GM18861 (cell line): ENCODE results near the gene CRLF2.
"Not testable (repeated sequence)": the region's sequence is repeated elsewhere in the genome, so short reads cannot be mapped to it uniquely, and the experiment has no call there.

Source experiments
- ATAC-seq: cut with Tn5 transposase; IDR thresholded peaks from one replicate; pipeline ENCODE4 v1.9.1; 2021; ENCODE audit not compliant: unreplicated experiment

The CRLF2 gene

DNA sequence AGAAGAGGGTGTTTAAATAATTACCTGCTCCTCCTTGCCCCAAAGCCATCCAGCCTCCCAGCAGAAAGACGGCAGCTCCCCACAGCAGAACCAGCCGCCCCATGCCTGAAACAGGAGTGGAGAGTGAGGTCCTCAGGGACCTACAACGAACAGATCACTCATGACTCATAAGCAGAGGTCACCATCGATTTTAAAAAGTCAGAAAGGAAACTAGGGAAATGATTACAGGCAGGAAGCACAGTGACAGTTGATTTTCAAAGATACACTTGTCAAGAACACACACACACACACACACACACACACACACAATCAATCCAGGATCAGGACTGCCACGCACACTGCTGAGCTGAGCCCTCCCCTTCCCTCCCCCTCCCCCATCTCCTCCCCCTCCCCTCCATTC lies at the start of gene CRLF2:
Gene CRLF2, minus strand, starts transcription at position 118 of the 400 bp plus-strand sequence. Its CDS starts 15 bp downstream, at position 103.
- ATAC-seq: peak; percentile 85

DNA sequence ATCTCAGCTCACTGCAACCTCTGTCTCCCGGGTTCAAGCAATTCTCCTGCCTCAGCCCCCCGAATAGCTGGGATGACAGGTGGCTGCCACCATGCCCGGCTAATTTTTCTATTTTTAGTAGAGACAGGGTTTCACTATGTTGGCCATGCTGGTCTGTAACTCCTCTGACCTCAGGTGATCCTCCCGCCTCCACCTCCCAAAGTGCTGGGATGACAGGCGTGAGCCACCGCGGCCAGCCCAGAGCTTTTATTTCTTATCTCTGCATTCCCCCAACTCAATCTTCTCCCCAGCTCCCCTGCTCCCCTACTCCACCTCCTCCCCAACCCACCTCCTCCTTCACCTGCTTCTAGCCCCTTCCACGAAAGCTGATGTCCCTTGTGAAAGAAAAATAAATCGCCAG lies 49.3 kb upstream of the CRLF2 start:
- ATAC-seq: not testable (repeated sequence)

- no peak for ATAC-seq
These were observed 48.8 kb upstream of the CRLF2 start for GRCh38 chrX:1261285-1261684.

- no peak for ATAC-seq
These were observed 40.4 kb upstream of the CRLF2 start for GRCh38 chrX:1252861-1253260.

GRCh38 chrX:1249101-1249887 lies 36.8 kb upstream of the CRLF2 start:
- no peak for ATAC-seq

DNA sequence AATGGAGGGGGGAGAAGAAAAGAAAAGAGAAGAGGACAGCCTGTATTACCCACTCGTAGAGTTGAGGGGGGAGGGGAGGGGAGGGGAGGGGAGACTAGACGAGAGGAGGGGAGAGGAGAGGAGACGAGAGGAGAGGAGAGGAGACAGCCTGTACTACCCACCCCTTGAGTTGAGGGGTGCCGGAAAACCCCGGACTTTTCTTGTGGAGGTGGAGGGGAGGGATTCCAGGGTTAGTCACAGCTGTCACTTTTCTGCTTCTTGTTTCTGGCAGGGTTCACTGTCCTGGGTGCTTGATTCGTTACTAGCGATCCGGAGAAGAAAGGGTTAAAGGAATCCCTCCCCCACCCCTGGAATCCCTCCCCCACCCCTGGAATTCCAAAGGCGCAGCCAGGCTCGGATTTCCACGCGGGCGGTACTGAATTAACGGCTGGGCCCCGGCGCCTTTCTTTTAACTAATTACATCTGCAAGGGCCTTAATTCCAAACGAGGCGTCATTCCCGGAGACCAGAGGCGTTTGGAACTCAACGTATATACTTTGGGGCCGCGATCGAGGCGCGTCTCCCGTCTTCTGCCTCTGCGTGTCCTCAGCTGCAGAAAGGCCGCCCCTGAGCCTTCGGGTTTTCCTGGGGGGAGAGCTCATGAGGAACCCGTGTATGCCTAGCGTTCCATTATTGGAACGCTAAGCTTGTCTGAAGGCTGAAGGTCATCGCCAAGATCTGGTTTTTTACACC lies 36.0 kb upstream of the CRLF2 start:
- ATAC-seq: no peak

GRCh38 chrX:1246816-1247215 lies 34.4 kb upstream of the CRLF2 start:
- no peak for ATAC-seq

DNA sequence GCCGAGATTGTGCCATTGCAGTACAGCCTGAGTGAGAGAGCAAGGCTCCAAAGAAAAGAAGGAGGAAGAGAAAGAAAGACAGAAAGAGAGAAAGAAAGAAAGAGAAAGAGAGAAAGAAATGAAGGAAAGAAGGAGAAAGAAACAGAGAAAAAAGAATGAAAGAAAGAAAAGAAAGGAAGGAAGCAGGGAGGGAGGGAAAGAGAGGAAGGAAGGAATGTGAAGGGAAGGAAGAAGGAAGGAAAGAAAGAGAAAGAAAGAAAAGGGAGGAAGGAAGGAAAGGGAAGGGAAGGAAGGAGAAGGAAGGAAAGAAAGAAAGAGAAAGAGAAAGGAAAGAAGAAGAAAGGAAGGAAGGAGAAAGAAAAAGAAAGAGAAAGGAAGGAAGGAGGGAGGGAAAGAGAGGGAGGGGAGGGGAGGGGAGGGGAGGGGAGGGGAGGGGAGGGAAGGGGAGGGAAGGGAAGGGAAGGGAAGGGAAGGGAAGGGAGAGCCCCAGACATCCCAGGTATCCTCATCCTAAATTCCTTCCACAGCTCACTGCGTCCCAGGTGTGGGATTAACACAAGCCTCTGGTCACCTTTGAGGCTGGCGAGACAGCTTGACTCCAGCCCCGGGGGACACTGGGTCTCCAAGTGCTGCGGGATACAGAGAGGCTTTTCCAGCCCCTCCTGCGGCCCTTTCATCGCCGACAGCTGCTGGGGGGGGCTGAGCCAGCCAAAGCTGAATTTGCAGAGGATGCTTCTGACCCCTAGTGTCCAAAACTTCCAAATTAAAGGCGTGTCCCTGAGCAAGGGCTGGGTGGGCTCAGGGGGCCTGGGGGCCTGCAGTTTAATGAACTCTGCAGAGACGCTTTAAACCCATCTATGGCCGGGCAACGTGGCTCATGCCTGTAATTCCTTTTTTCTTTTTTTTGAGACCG lies 32.0 kb upstream of the CRLF2 start:
- ATAC-seq: no peak

- no peak for ATAC-seq
These were observed 30.5 kb upstream of the CRLF2 start for GRCh38 chrX:1242891-1243402.

DNA sequence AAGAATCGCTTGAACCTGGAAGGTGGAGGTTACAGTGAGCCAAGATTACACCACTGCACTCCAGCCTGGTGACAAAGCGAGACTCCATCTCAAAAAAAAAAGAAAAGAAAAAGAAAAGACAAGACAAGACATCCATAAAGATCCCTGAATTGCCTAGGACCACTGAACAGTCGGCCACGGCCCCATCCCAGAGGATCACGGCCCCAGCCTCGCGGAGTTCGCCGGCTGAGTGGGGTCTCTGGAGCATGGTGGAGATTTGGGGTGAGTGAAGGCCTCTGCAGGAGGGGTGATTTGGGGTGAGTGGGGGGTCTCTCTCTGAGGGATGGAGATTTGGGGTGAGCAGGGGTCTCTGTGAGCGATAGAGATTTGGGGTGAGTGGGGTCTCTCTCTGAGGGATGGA lies 28.1 kb upstream of the CRLF2 start:
- not testable (repeated sequence) for ATAC-seq

- ATAC-seq: no peak
These were observed 27.3 kb upstream of the CRLF2 start for GRCh38 chrX:1239681-1240142.

- no peak for ATAC-seq
These were observed 19.5 kb upstream of the CRLF2 start for GRCh38 chrX:1231850-1232465.

DNA sequence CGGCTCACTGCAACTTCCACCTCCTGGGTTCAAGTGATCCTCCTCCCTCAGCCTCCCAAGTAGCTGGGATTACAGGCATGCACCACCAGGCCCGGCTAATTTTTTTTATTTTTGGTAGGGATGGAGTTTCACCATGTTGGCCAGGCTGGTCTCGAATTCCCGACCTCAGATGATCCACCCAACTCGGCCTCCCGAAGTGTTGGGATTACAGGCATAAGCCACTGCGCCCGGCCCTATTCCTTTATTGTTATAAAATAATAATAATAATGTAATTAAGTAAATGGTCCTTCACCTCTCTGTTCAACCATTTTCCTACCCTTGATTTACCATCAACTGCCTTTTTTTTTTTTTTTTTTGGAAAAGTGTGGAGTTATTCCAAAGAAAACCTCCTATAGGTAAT lies 15.7 kb upstream of the CRLF2 start:
- not testable (repeated sequence) for ATAC-seq

DNA sequence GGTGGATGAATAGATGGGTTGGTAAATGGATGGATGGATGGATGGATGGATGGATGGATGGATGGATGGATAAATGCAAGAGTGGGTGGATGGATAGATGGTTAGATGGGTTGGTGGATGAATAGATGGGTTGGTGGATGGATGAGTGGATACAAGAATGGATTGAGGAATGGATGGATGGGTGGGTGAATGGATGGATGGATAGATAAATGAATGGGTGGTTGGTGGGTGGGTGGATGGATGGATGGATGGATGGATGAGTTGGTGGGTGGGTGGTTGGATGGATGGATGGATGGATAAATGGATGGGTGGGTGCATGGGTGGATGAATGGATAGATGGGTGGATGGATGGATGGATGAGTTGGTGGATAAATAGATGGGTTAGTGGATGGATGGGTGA lies 13.8 kb upstream of the CRLF2 start:
- ATAC-seq: no peak

DNA sequence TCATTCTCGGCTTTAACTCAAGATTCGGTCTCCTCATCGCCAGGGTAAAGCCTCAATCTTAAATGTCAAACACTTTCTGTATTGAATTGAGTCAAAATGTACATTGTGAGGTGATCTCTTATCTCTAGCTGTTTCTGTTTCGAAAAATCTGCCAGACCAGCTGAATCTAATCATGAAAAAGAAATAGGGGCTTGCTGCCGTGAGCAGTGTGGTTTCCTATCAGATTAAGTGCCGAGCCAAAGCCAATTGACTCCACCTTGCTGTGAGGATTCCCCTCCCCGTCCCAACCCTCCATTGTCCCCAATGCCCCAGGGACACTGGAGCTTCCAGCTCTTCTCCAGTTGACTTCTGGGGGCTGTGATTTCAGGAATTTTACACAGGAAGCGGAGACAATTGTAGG lies 12.5 kb upstream of the CRLF2 start:
- ATAC-seq: no peak

- ATAC-seq: no peak
These were observed 10.8 kb upstream of the CRLF2 start for GRCh38 chrX:1223242-1223600.

DNA sequence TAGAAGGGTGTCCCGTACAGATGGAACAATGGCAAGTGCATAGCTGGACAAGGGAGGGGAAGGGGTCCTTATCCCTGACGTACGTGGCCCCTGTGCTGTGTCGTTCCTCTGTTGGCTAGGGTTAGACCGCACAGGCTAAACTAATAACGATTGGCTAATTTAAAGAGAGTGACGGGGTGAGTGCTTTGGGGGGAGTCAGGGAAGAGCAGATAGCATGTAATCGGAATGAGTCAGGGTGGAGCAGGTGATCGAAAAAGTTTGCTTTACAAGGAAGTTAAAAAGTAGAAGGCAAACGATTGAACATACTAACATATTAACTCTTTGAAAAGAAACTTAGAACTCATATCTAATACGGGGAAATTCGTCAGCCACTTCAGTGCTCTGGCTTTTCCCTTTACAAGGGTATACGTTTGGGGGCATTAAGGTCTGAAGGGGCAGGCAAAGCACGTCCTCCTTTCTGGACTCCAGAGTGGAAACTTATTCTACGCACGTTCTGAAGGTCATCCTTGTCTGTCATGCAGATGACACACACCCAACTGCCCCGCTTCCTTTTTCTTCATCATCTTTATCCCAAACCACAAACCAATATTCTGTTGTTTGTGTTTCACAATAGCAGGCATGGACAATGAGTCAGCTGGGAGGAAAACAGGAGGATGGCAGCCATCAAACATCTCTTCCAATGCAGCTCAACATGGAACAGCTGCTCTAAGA lies 10.2 kb upstream of the CRLF2 start:
- ATAC-seq: no peak

- ATAC-seq: no peak
These were observed 8.9 kb upstream of the CRLF2 start for GRCh38 chrX:1221296-1221845.

DNA sequence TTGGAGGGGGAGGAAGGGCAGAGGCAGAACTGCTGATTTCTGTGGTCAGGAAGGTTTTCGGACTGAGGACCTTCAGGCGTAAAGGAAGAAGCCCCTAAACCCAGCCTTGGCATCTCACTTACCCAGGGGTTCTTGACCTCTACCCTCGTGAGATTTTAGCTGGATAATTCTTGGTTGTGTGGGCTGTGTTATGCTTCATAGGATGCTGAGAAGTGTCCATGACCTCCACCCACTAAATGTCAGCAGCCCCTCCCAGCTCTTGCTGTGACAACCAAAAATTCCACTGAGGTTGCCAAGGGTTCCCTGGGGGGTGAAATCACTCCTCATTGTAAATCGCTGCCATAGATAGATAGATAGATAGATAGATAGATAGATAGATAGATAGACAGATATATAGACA lies 5.8 kb upstream of the CRLF2 start:
- ATAC-seq: no peak
